Sigmoid colon (tissue), 3 donors: ENCODE measurements around the gene DCDC1.

Experiments used
- POLR2A ChIP-seq, 2 donors: fragments of 450-650 bp; IDR thresholded peaks; one replicate each; pipeline ENCODE4 v1.6.1; 2016; ENCODE audit warnings: antibody characterized with exemption in 2 of 2, mild to moderate bottlenecking in 2 of 2, moderate library complexity in 2 of 2
- TF ChIP-seq, protein P1 (sequence below), 4 experiments: fragments of 450-650 bp in 3 of 4; fragments of 200-600 bp in 1 of 4; IDR thresholded peaks; one replicate each; pipeline ENCODE4 v1.5.1; 2016 to 2019; ENCODE audit warnings: antibody characterized with exemption in 4 of 4, mild to moderate bottlenecking in 3 of 4, moderate library complexity in 2 of 4

DNA sequence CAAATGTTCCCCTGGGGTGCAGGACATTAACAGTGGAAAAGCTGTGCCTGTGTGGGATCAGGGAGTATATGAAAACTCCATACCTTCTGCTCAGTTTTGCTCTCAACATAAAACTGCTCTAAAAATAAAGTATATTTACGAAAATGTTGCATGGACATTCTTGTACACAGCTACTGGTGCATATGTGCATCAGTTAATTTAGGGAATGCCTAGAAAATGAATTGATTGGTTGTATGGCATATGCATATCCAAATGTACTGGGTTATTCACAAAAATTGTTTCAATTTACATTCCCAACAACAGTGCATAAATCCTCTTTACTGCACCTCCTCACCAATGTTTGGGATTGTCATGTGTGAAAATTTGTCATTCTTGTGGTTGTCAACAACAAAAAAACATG lies 532.3 kb downstream of the DCDC1 start:
- TF ChIP-seq POLR2A (IDR thresholded peaks at IDR 0.05): no peak
- TF ChIP-seq, protein P1, sequence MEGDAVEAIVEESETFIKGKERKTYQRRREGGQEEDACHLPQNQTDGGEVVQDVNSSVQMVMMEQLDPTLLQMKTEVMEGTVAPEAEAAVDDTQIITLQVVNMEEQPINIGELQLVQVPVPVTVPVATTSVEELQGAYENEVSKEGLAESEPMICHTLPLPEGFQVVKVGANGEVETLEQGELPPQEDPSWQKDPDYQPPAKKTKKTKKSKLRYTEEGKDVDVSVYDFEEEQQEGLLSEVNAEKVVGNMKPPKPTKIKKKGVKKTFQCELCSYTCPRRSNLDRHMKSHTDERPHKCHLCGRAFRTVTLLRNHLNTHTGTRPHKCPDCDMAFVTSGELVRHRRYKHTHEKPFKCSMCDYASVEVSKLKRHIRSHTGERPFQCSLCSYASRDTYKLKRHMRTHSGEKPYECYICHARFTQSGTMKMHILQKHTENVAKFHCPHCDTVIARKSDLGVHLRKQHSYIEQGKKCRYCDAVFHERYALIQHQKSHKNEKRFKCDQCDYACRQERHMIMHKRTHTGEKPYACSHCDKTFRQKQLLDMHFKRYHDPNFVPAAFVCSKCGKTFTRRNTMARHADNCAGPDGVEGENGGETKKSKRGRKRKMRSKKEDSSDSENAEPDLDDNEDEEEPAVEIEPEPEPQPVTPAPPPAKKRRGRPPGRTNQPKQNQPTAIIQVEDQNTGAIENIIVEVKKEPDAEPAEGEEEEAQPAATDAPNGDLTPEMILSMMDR (IDR thresholded peaks at IDR 0.05): no peak
